GM10248 (cell line): ENCODE results near the gene OR6C75.
"Not testable (repeated sequence)": the region's sequence is repeated elsewhere in the genome, so short reads cannot be mapped to it uniquely, and the experiment has no call there.

Source experiments
- CTCF ChIA-PET: fragments of 300-600 bp; sonication (Branson Sonifier 250); formaldehyde crosslinking; extraction: SDS; loops from one replicate; lab custom pipeline; 2021; ENCODE audit warnings: antibody characterized with exemption; lab: Yijun Ruan, JAX
- POLR2A ChIA-PET: fragments of 350-650 bp; sonication (Branson Sonifier 250); formaldehyde crosslinking; extraction: SDS; loops from one replicate; lab custom pipeline; 2020; ENCODE audit warnings: antibody characterized with exemption; lab: Yijun Ruan, JAX
- DNase-seq: peaks from one replicate; pipeline ENCODE4 v3.0.0; 2012; ENCODE audit errors: extremely low spot score
- CTCF ChIP-seq: IDR thresholded peaks from 2 replicates; pipeline ENCODE4 v1.5.1; 2012; ENCODE audit warnings: mild to moderate bottlenecking, low read depth; ENCODE audit errors: extremely low read depth, missing control alignments, control extremely low read depth

OR6C75 gene

GRCh38 chr12:55365086-55365485 lies 2.3 kb downstream of the OR6C75 start:
- no peak for TF ChIP-seq CTCF
- CTCF ChIA-PET = interaction anchor here (1.8 kb wide), 1 partner anchor 12 kb away, joined by 6 read pairs; no protein-coding TSS in a partner anchor
- no peak for DNase-seq
- POLR2A ChIA-PET = no interaction called here

GRCh38 chr12:55372521-55372920 lies 9.7 kb downstream of the OR6C75 start:
- TF ChIP-seq CTCF = no peak
- ChIA-PET CTCF (no interaction called here), POLR2A (no interaction called here)
- DNase-seq = no peak

- ChIA-PET POLR2A (no interaction called here), CTCF (no interaction called here)
- no peak for DNase-seq
- no peak for TF ChIP-seq CTCF
Measured at GRCh38 chr12:55385891-55386290, 23.1 kb downstream of the OR6C75 start.

- no peak for TF ChIP-seq CTCF
- no peak for DNase-seq
- CTCF ChIA-PET = no interaction called here
- POLR2A ChIA-PET = no interaction called here
Measured at GRCh38 chr12:55392032-55392795, 29.4 kb downstream of the OR6C75 start.

GRCh38 chr12:55396326-55396725 lies 33.6 kb downstream of the OR6C75 start:
- CTCF ChIA-PET = interaction anchor here (0.9 kb wide), 1 partner anchor 39 kb away, joined by 3 read pairs; no protein-coding TSS in a partner anchor
- POLR2A ChIA-PET = no interaction called here
- DNase-seq = no peak
- no peak for TF ChIP-seq CTCF

- ChIA-PET CTCF (no interaction called here), POLR2A (no interaction called here)
- no peak for DNase-seq
- no peak for TF ChIP-seq CTCF
Measured at GRCh38 chr12:55400229-55400628, 37.5 kb downstream of the OR6C75 start, which contains the start of gene OR6C65. Gene OR6C65 (plus strand): TSS chr12:55400529. CDS start chr12:55400529, 0 bp downstream.

GRCh38 chr12:55407866-55408265 lies 45.1 kb downstream of the OR6C75 start:
- CTCF ChIA-PET = no interaction called here
- DNase-seq = no peak
- TF ChIP-seq CTCF = no peak
- POLR2A ChIA-PET = no interaction called here

GRCh38 chr12:55409133-55409532 lies 46.4 kb downstream of the OR6C75 start:
- POLR2A ChIA-PET, CTCF ChIA-PET, DNase-seq: not testable (repeated sequence)

GRCh38 chr12:55412138-55412537 lies 49.4 kb downstream of the OR6C75 start:
- DNase-seq, POLR2A ChIA-PET, CTCF ChIA-PET: not testable (repeated sequence)
